Loucy (cell line): Measurements from ENCODE around the gene RARB.

ENCODE experiments used
- H2AFZ ChIP-seq: fragments of 200-600 bp; sonication (generic); 2 replicates; pipeline ENCODE4 v1.6.0; 2016; ENCODE audit warnings: antibody characterized with exemption, mild to moderate bottlenecking, low read length, moderate library complexity
- H3F3A ChIP-seq: fragments of 200-600 bp; 2 replicates; pipeline ENCODE4 v1.6.0; 2016; ENCODE audit warnings: antibody characterized with exemption, low read depth, mild to moderate bottlenecking
- H3K27me3 ChIP-seq: fragments of 200-600 bp; sonication (generic); 2 replicates; pipeline ENCODE4 v1.6.1; 2014; ENCODE audit warnings: low read length, mild to moderate bottlenecking; ENCODE audit not compliant: insufficient read depth, poor library complexity, severe bottlenecking
- H3K36me3 ChIP-seq: fragments of 200-600 bp; sonication (generic); 2 replicates; pipeline ENCODE4 v1.6.1; 2016; ENCODE audit warnings: low read length; ENCODE audit not compliant: insufficient read depth
- H3K4me1 ChIP-seq: fragments of 200-600 bp; sonication (generic); 2 replicates; pipeline ENCODE4 v1.5.1; 2014; ENCODE audit warnings: low read length, mild to moderate bottlenecking; ENCODE audit not compliant: insufficient read depth, poor library complexity, severe bottlenecking
- H3K4me2 ChIP-seq: fragments of 200-600 bp; sonication (generic); 2 replicates; pipeline ENCODE4 v1.6.0; 2014; ENCODE audit warnings: antibody characterized with exemption, low read length, low read depth, mild to moderate bottlenecking; ENCODE audit not compliant: poor library complexity, severe bottlenecking
- H3K4me3 ChIP-seq: fragments of 200-600 bp; sonication (generic); 2 replicates; pipeline ENCODE4 v1.5.1; 2014; ENCODE audit warnings: low read length, mild to moderate bottlenecking, mixed read lengths; ENCODE audit not compliant: poor library complexity, severe bottlenecking
- H3K79me2 ChIP-seq: fragments of 200-600 bp; sonication (generic); 2 replicates; pipeline ENCODE4 v1.6.1; 2014; ENCODE audit warnings: low read length; ENCODE audit not compliant: insufficient read depth
- H3K9ac ChIP-seq: fragments of 200-600 bp; sonication (generic); 2 replicates; pipeline ENCODE4 v1.6.0; 2014; ENCODE audit warnings: mild to moderate bottlenecking, low read depth, low read length, moderate library complexity; ENCODE audit not compliant: poor library complexity, severe bottlenecking
- H3K9me2 ChIP-seq: fragments of 200-600 bp; sonication (generic); replicated peaks from 2 replicates; pipeline ENCODE4 v1.6.1; 2016; ENCODE audit warnings: low read depth, low read length, mixed read lengths
- H3K9me3 ChIP-seq: fragments of 200-600 bp; sonication (generic); 2 replicates; pipeline ENCODE4 v1.6.1; 2014; ENCODE audit warnings: mild to moderate bottlenecking, antibody characterized with exemption, low read length, low read depth; ENCODE audit not compliant: insufficient read depth
- H4K20me1 ChIP-seq: fragments of 200-600 bp; sonication (generic); 2 replicates; pipeline ENCODE4 v1.6.0; 2014; ENCODE audit warnings: antibody characterized with exemption, low read length, mild to moderate bottlenecking; ENCODE audit not compliant: insufficient read depth, poor library complexity, severe bottlenecking
- CTCF ChIP-seq: fragments of 200-600 bp; sonication (generic); conservative IDR thresholded peaks from 2 replicates; pipeline ENCODE4 v1.5.1; 2014; ENCODE audit warnings: mild to moderate bottlenecking, antibody characterized with exemption, low read length
- EZH2phosphoT487 ChIP-seq: fragments of 200-600 bp; IDR thresholded peaks from 2 replicates; pipeline ENCODE4 v1.6.1; 2018; ENCODE audit warnings: antibody characterized with exemption, mild to moderate bottlenecking, moderate library complexity, borderline replicate concordance

RARB gene

GRCh38 chr3:25452192-25452591, 24.1 kb downstream of the RARB start:
- peaks cover 5% of the 10 kb centered on the region for H3K4me1 ChIP-seq
- H3K4me2 ChIP-seq, result no peak overlapping the region
- no peak overlapping the region for H3K9ac ChIP-seq
- no peaks in the 10 kb centered on the region for H4K20me1 ChIP-seq
- no peaks in the 10 kb centered on the region for H3K79me2 ChIP-seq
- no peaks in the 10 kb centered on the region for H3K36me3 ChIP-seq
- H3K9me3 ChIP-seq, result no peaks in the 10 kb centered on the region
- no peaks in the 10 kb centered on the region for H3F3A ChIP-seq
- no peak overlapping the region for H3K4me3 ChIP-seq
- TF ChIP-seq EZH2phosphoT487, result no peak
- no peaks in the 10 kb centered on the region for H3K27me3 ChIP-seq
- H2AFZ ChIP-seq, result no peak overlapping the region
- H3K9me2 ChIP-seq, result no peaks in the 10 kb centered on the region

- Histone ChIP-seq H2AFZ (no peak overlapping the region), H3K27me3 (no peaks in the 10 kb centered on the region), H3K4me2 (no peak overlapping the region), H3F3A (no peaks in the 10 kb centered on the region), H3K9me3 (no peaks in the 10 kb centered on the region), H3K9ac (no peak overlapping the region), H3K4me1 (peaks cover 6% of the 10 kb centered on the region), H3K36me3 (no peaks in the 10 kb centered on the region), H3K4me3 (no peak overlapping the region), H3K79me2 (no peaks in the 10 kb centered on the region), H4K20me1 (no peaks in the 10 kb centered on the region), H3K9me2 (no peaks in the 10 kb centered on the region)
- no peak for TF ChIP-seq EZH2phosphoT487
- no peak for TF ChIP-seq CTCF
Observed at GRCh38 chr3:25452740-25453139, 24.7 kb downstream of the RARB start.

GRCh38 chr3:25453619-25454004, 25.5 kb downstream of the RARB start:
- Histone ChIP-seq H3K9me2 (no peaks in the 10 kb centered on the region), H3K27me3 (no peaks in the 10 kb centered on the region), H2AFZ (no peak overlapping the region), H4K20me1 (no peaks in the 10 kb centered on the region), H3K9ac (no peak overlapping the region), H3K4me2 (no peak overlapping the region), H3K9me3 (no peaks in the 10 kb centered on the region), H3K4me3 (no peak overlapping the region), H3F3A (no peaks in the 10 kb centered on the region), H3K36me3 (no peaks in the 10 kb centered on the region), H3K79me2 (no peaks in the 10 kb centered on the region), H3K4me1 (peaks cover 14% of the 10 kb centered on the region)
- TF ChIP-seq CTCF, result no peak
- no peak for TF ChIP-seq EZH2phosphoT487

DNA sequence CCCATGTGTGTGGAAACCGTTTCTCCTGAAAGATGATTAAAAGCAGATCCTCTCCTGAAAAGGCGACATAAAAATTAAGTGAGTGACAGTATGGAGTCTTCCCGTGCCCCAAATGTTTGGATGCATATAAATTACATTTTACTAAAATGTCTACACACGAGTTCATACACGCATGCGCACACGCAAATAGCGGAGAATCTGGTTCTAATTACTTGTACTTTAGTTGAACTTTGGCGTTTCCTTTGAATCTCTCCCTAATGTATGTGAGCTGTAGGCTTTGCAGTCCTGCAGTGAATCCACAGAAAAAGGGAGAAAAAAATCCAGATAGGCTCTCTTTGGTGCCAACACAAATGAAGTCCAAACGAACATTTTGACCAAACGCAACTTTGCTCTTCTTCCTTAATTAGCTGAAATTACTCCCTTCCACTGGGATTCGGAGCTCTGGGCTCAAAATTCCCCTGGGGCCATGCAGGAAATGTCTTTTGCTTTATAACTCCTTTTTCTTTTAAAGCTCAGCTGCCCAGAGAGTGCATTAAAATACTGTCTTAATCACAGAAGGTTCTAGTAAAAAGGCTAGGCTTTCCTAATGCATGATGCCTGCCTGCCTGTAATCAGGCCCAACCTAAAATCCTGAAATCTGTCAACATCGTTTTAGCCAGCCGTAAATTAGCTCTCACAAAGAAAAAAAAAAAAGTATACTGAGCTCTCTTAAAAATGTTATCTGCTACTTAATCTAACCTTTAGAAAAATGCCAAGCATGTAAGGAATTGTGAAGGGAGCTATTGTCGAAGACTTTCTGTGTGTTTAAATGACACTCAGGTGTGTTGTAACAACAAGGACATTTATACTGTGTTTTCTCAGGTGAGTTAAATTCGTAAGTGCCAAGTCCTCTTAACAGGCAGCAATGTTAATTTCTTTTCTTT, 26.2 kb downstream of the RARB start:
- no peaks in the 10 kb centered on the region for H3F3A ChIP-seq
- peaks cover 21% of the 10 kb centered on the region for H3K4me1 ChIP-seq
- no peaks in the 10 kb centered on the region for H3K36me3 ChIP-seq
- no peak overlapping the region for H3K4me3 ChIP-seq
- H3K79me2 ChIP-seq, result no peaks in the 10 kb centered on the region
- no peaks in the 10 kb centered on the region for H4K20me1 ChIP-seq
- no peaks in the 10 kb centered on the region for H3K27me3 ChIP-seq
- no peak overlapping the region for H3K4me2 ChIP-seq
- H3K9me2 ChIP-seq, result no peaks in the 10 kb centered on the region
- H2AFZ ChIP-seq, result no peak overlapping the region
- H3K9ac ChIP-seq, result no peak overlapping the region
- TF ChIP-seq CTCF (no peak), EZH2phosphoT487 (no peak)
- no peaks in the 10 kb centered on the region for H3K9me3 ChIP-seq
